Mucosa of descending colon (tissue), 3 donors: ENCODE results near the gene FAM118A. TPM values are rescaled to one million over a fixed set of nuclear protein-coding genes. Genes with fewer than 3 reads are reported as not detected.

ENCODE experiments used
- ATAC-seq: fragments of 200-7000 bp; cut with Tn5 transposase; one replicate; pipeline ENCODE4 v1.9.1; 2020; ENCODE audit warnings: mild to moderate bottlenecking, moderate library complexity
- DNase-seq, 3 donors: peaks; one replicate each; pipeline ENCODE4 v3.0.0-alpha.2; 2020
- H3K36me3 ChIP-seq: fragments of 200-600 bp; one replicate; pipeline ENCODE4 v1.8.0; 2021; ENCODE audit warnings: low read depth, mild to moderate bottlenecking
- H3K4me1 ChIP-seq: fragments of 200-600 bp; one replicate; pipeline ENCODE4 v1.8.0; 2021; ENCODE audit warnings: low read depth, mild to moderate bottlenecking
- H3K4me3 ChIP-seq: fragments of 200-600 bp; one replicate; pipeline ENCODE4 v1.8.0; 2021; ENCODE audit warnings: mild to moderate bottlenecking
- H3K9me3 ChIP-seq: fragments of 200-600 bp; one replicate; pipeline ENCODE4 v1.8.0; 2021; ENCODE audit warnings: mild to moderate bottlenecking
- intact Hi-C, 2 donors: fragments of 100-400 bp; cut with DNase I in 1 of 2; cut with micrococcal nuclease in 1 of 2; formaldehyde crosslinking; loops; one replicate each; pipeline versions ENCODE4 v1.11.0 to v1.11.1; 2022; cut with DNase I, micrococcal nuclease
- total RNA-seq, 3 donors: library from RNA; stranded (reverse); fragmentation: NEBNext Ultra II Directional in 2 of 3; extraction: Animal tissue kit (Norgen Biotek cat#: 25700) in 2 of 3; gene quantifications; one replicate each; pipeline versions ENCODE4 v1.2.1 to v1.2.4, GENCODE V29; 2021 to 2023
- TF ChIP-seq, protein P1 (sequence below): fragments of 200-600 bp; IDR thresholded peaks from one replicate; pipeline ENCODE4 v1.8.0; 2022; ENCODE audit warnings: antibody characterized with exemption, mild to moderate bottlenecking
- donor health status: DM: no; HTN: no; CAD: no; lungs with moderate emphysema.
- donor health status: DM: no; HTN: no; CAD: no.
- donor health status: DM: no; HTN: yes; CAD: no.

FAM118A gene
- total RNA-seq, 3 donors from 2014 or later: 50.1 to 86.0 (median 55.1) TPM

DNA sequence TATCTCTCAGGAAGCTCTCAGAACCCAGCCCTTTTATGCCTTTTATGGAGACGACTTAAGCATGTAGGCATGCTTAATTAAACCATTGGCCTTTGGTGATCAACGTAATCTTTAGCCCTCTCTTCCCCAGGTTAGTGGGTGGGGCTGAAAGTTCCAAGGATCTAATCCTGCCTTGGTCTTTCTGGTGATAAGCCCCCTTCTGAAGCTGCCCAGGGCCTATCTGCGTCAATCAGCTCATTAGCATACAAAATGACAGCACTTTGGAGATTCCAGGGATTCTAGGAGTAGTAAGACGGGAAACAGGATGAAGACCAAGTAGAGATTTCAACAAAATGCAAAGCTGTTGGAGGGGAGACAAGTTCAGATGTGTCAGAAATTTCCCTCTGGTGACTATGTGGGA lies 3.1 kb downstream of the FAM118A start:
- Histone ChIP-seq H3K4me3 (no peak overlapping the region), H3K4me1 (peaks cover 40% of the 10 kb centered on the region), H3K9me3 (no peaks in the 10 kb centered on the region), H3K36me3 (no peaks in the 10 kb centered on the region)
- intact Hi-C loops: no loop called here
- TF ChIP-seq, protein P1, sequence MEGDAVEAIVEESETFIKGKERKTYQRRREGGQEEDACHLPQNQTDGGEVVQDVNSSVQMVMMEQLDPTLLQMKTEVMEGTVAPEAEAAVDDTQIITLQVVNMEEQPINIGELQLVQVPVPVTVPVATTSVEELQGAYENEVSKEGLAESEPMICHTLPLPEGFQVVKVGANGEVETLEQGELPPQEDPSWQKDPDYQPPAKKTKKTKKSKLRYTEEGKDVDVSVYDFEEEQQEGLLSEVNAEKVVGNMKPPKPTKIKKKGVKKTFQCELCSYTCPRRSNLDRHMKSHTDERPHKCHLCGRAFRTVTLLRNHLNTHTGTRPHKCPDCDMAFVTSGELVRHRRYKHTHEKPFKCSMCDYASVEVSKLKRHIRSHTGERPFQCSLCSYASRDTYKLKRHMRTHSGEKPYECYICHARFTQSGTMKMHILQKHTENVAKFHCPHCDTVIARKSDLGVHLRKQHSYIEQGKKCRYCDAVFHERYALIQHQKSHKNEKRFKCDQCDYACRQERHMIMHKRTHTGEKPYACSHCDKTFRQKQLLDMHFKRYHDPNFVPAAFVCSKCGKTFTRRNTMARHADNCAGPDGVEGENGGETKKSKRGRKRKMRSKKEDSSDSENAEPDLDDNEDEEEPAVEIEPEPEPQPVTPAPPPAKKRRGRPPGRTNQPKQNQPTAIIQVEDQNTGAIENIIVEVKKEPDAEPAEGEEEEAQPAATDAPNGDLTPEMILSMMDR: no peak
- ATAC-seq: no peak
- DNase-seq: no peak

DNA sequence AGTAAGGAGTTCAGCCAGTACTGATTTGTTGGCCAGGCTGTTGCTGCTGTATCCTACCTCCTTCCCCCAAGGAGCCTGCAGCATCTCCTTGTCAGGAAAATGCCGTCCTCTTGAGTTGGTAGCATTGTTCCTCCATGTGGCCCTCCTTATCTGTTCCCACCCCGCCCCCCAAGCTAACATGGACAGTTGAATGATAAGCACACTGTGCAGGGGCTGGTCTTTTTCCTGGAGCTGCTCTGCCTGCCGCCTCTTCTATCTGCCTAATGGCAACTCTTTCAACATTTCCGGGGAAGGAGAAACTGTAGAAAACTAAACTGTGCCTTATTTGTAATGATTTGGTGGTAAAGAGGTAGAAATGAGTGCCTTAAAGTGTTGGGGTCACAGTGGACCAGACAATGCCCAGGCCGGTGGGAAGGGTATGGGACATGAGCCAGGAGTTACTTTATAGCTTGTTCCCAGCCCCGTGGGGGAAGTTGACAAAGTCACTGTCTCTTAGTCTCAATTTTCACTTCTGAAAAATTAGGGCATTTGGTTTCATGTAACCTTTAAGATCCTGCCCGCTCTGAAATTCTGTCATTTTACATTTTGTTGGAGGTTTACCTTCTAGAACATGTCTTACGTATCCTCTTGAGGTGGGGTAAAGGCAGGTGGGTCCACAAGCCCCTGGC lies 4.5 kb downstream of the FAM118A start:
- DNase-seq: no peak
- H3K4me1 ChIP-seq: peaks cover 43% of the 10 kb centered on the region
- H3K9me3 ChIP-seq: no peaks in the 10 kb centered on the region
- H3K36me3 ChIP-seq: no peaks in the 10 kb centered on the region
- ATAC-seq: no peak
- TF ChIP-seq, protein P1: no peak
- intact Hi-C loops: no loop called here
- no peak overlapping the region for H3K4me3 ChIP-seq

DNA sequence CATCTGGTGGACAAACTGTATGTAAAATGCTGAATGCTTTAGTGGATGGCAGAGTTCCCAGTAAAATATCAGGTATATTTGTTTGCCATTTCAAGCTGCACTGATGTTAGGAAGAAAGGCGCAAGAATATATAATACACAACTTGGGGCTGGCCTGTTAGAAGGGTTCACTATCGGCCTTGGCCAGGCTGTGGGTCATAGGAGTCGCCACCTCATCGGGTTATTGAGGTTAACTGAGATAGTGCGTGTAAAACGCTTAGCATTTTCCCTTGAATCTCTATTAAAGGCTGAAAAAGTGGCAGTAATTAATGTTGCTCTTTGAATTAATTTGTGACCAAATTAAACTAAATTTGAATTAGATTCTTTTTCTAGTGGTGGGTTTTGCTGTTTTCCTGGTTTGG lies 5.1 kb downstream of the FAM118A start:
- DNase-seq: no peak
- Histone ChIP-seq H3K36me3 (no peaks in the 10 kb centered on the region), H3K9me3 (no peaks in the 10 kb centered on the region), H3K4me1 (peaks cover 47% of the 10 kb centered on the region), H3K4me3 (no peak overlapping the region)
- TF ChIP-seq, protein P1: no peak
- intact Hi-C loops: no loop called here
- ATAC-seq: no peak

DNA sequence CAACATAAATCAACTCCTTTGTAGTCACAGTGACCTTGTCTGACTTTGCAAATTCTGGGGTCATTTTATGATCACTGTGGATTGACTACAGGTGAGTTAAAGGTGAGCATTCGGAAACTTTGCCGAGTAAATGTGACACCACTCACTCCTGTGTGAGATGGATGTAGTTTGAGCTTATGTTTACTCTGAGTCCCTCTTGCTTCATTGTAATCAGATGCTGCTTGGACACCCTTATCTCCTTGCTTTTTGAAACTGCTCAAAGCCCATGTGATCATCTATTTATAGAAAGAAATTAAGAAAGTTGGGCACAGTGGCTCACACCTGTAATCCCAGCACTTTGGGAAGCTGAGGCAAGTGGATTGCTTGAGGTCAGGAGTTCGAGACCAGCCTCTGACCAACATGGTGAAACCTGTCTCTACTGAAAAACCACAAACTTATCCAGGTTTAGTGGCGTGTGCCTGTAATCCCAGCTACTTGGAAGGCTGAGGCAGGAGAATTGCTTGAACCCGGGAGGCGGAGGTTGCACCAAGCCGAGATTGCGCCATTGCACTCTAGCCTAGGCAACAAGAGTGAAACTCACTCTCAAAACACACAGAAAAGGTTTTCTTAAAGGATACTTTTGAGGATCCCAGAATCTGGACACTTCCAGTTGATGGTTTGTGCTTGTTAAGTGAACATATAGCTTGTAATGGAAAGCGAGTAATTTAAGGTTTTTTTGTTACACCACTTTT lies 7.2 kb downstream of the FAM118A start:
- Histone ChIP-seq H3K36me3 (no peaks in the 10 kb centered on the region), H3K4me3 (no peak overlapping the region), H3K9me3 (no peaks in the 10 kb centered on the region), H3K4me1 (peaks cover 39% of the 10 kb centered on the region)
- intact Hi-C loops: no loop called here
- DNase-seq (no peak), ATAC-seq (no peak)
- TF ChIP-seq, protein P1: no peak

DNA sequence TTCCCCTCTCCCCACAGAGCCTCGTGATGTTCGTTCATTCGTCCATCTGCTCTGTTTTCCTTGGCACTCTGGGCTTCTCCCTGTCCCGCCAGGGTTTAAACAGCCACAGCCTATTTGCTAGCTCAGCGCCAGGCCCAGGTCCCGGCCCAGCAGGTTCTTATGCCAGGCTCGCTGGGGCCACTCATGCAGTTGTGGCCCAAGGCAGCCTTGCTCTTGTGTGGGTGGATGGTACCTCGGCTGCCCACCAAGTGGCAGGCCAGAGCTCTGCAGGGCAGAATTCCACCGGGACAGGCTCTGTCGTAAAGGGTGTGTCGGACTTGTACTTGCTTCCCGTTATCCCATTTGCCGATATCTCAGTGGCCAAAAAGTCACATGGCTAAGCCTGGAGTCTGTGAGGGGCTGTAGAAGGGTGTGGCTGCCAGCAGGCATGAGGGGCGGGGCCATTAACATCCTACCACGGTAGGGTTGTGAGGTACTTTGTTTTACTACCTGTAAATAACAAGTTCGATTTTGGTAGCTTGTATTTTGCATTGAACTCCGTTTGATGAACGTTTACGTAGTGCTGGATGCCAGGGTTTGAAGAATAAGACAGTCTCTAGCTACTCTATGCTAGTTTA lies 7.9 kb downstream of the FAM118A start:
- Histone ChIP-seq H3K36me3 (no peaks in the 10 kb centered on the region), H3K4me3 (no peak overlapping the region), H3K9me3 (no peaks in the 10 kb centered on the region), H3K4me1 (peaks cover 39% of the 10 kb centered on the region)
- ATAC-seq (peak; percentile 84), DNase-seq (peak; percentile 58 to 75 (median 72))
- intact Hi-C loops: no loop called here
- TF ChIP-seq, protein P1: no peak
